NCI-H2196 (cell line): Measurements from ENCODE around the gene GLRB.
"Not testable (repeated sequence)": the region's sequence is repeated elsewhere in the genome, so short reads cannot be mapped to it uniquely, and the experiment has no call there.

ENCODE experiments used
- DNase-seq: peaks from one replicate; lab custom pipeline; 2025; ENCODE audit not compliant: unreplicated experiment; lab: John Stamatoyannopoulos, UW

GLRB gene

DNA sequence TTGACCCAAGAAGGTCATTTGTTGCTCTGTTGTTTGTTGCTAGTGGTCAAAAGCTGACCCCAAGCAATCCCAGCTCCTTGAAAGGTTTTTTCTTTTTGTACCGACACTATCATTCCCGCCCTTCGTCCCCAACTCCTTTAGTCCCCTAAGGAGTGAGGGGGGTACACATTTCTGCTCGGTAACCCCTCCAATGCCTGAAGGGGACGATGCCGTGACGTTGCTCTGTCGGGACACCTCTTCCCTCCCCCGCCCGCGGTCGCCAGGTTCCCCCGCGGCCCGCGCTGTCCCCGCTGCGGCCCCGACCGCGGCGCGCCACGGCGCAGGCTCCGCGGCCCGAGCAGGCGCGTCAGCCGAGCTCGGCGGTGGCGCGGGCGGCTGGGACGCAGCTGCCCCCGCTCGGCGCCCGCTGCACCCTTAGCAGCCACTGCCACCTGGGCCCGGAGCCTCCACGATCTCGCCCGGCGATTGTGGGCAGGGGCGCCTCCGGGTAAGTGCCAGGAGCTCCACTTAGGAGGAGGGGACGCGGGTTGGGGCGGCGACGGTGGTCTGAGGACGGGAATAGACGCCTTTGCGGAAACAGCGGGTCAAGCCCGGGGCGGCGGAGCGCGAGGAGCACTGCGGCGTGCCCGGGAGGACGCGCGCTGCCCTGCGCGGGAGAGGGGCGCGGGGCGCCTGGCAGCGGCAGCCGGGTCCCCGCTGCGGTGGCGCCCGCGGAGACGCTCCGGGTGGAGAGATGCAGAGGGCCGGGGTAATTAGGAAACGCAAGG, at the start of gene GLRB:
TSS of gene GLRB (plus strand) at position 340 of the 767 bp plus-strand sequence. CDS start 1,875 bp downstream, outside the sequence.
- peak; percentile 8 for DNase-seq

DNA sequence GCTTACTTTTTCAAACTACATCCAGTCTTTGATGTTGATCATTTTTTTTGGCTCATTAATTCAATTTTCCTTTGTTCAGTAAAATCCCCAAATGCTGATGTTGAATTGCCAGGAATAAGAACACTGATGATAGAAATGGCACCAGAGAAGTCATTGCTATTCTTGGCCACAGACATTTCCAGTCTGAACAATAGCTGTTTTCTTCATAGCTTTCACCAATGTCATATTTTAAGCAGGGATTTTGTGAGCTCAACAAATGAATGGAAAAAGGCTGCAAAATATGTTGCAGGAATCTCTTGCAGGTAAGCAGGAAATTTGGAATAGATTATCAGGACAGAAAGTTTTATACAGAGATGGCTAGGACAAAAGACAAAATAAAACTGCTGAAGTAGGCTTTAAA, 40.5 kb upstream of the GLRB start:
- no peak for DNase-seq

DNA sequence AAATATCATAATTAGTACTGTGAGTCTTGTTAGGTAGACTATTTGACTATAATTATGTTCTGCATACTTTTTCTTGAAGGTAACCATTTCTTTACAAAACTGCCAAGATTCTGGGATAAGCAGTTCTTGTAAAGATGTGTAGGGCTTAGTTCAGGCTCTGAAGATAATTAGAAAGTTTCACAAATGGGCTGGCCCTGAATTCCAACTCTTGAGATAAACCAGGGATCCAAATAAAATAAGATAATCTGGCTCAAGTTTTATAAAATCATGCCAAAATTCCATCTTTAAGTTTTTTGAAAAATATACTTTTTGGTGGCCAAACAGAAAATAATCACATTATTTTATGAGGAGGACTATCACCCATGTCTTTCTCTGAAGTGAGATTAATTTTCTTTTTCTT, 35.5 kb upstream of the GLRB start:
- DNase-seq, result no peak

DNA sequence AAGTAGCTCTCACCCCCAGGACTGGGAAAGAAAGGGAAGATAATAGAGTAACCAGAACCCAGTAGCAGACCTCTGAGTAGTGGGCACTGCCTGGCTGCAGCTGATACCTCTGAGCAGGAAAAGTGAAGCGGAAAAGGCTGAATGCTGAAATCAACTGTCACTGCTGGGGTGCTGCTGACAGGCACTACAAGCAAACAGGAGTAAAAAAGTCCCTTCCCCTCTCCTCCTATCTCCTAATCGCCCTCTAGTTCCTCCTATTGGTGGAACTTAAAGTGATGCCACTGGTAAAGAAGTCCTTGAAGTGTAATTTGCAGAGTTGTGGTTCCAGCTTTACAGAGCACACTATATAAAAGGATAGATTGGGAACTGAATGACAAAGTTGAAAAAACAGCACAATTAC, 32.8 kb upstream of the GLRB start:
- no peak for DNase-seq

DNA sequence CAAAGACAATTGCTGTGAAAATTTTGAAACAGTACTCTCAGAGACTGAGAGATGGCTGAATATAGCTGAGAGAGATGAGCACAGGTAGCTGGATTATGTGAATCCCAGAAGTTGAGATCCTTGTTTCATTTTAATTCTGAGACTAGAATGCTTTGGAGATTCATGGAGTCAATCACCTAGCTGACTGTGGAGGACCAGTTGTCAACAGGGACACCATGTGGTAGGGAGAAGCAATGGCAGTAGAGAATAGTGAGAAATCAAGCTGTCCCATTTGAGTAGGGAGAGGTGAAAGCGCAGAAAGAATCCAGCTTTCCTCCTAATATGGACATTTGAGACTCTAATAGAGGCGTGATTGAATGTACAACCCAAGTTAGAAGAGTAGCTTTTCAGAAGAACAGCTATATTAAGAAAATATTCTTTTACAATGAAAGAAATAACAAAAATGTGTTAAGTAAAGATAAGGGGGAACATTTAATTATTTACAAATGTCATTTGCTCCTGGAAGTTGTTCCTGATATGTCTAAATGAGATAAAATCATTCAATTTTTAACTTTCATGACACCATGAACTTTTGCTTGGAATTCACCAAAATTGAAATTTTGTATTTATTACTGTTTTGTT, 30.3 kb upstream of the GLRB start:
- DNase-seq, result peak; percentile 12

DNA sequence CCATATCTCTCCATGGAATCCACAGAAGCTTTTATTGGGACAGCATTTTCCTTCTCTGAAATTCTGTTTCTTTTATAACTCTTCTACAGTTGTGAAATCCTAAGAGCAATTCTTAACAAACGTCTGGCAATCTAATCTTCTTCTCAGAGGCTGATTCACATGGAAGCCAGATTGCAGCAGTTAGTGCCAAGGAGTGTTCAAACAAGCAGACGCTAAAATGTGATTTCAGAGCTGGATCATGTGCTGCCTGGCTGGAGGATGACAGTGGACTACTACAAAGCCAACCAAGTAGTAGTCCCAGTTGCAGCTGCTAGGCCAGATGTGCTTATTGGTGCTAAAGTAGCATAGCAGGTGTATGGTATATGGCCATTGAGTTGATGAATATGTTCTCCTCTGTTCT, 27.7 kb upstream of the GLRB start:
- DNase-seq, result no peak

DNA sequence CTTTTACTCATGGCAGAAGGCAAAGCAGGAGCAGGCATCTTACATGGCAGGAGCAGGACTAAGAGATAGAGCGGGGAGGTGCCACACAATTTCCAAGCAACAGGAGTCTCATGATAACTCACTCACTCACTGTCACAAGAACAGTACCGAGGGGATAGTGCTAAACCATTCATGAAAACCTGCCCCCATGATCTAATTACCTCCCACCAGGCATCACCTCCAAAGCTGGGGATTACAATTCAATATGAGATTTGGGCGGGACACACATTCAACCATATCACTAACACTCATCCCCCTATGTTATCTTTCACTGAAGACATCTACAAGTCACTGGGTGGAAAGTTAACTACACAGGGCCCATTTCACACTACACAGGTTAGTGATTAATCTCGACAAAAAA, 25.4 kb upstream of the GLRB start:
- no peak for DNase-seq

DNA sequence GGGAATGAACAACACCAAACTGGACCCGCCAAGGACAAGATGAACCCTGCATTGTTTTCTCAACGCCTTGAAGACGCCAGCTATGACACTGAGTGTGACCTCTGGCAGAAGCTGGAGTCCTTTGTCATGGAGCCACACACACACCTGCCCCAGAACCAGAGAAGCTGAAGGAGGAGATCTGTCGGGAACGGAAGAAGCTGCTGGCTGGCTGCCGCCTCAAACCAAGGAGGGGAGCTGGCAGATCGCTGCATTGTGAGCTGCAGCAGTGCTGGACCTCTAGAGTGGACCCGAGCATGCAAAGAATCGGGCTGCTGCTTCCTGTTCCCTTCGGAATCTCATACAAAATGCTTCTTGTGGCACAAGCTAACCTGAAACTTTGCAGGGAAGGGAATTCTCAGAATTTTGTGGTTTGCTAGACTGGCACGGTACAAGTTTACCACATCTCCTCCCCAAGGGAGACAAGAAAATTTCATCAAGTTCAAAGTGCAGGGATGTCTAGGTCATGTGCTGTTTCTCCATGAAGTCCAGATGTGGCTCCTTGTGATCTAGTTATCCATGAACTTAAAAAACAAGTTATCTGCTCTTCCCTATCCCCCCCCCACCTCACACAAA, 23.4 kb upstream of the GLRB start:
- no peak for DNase-seq

DNA sequence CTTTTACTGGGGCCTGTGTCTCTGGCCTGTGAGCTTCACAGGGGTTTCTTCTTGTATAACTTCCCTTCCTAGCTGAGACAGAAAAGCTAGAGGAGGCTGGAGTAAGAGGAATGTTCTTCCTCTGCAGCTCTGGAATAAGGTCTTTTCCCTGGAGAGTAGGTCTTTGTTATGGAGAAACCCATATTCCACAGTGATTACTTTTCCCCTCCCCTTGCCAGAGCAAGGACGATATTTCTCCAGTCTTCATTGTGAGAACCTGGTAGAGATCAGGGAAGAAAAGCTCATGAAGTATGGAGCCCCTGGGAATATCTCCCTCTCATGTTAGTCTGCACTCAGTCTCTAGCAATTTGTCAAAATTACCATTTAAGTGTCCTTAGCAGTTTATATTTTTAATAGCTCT, 18.7 kb upstream of the GLRB start:
- no peak for DNase-seq

DNA sequence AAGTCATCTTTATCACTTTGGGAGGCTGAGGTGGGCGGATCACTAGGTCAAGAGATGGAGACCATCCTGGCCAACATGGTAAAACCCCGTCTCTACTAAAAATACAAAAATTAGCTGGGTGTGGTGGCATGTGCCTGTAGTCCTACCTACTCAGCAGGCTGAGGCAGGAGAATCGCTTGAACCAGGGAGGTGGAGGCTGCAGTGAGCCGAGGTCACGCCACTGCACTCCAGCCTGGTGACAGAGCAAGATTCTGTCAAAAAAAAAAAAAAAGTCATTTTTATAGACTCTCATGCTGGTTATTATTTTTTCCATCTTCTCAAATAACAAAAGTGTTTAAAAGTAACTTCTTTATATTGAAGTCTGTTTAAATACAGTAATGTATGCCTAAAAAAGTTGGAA, 17.1 kb upstream of the GLRB start:
- not testable (repeated sequence) for DNase-seq

DNA sequence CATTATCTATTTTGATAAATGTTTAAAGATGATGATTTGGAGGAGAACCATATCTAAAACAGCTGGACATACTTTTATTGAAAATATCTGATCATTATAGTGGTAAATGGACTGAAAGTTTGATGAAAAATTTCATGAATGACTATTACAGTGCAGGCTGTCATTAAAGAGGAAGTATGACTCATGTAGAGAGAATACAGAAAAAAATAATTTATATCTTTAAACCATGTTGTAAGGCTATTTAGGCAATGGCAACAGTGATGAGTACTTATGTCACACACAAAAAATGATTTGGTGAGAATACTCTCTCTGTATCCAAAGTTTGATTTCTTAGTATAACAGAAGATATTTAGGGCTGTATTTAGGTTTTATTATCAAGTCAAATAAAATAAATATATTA, 3.9 kb upstream of the GLRB start:
- no peak for DNase-seq

DNA sequence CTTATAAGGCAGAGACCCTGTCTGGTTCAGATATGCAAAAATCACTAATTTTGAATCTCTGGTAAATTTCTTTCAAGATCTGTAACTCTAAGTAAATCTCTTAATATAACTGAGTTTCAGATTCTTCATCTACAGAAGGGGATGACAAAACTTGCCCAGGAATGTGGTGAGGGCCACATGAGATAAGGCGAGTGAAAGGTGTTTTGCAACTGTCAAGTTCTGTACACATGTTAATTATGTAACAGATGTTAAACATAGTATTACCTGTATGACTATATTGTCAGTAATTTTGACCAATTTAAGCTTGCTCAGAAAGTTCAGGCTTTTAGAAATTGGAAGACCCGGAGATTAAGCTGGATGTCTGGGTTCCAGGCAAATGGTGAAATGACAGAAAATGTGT, 549 bp upstream of the GLRB start:
- DNase-seq, result no peak

DNA sequence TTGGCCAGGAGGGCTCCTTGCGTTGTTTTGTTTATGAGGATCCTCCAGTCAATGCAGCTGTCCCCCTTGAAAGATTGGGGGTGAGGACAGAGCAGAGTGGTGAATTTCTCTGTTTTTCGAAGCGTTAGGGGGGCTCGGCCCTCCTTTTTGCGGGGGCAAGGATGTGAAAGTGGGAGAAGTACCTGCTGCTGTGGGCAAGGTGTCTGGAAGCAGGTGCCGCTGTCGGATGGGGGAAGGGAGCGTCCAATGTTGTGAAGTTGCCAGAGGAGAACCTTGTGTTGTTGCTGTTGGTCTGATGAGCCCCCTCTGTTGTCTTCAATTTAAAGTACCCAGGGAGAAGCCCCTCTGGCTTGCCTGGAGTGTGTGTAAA, 613 bp downstream of the GLRB start:
- DNase-seq, result no peak

DNA sequence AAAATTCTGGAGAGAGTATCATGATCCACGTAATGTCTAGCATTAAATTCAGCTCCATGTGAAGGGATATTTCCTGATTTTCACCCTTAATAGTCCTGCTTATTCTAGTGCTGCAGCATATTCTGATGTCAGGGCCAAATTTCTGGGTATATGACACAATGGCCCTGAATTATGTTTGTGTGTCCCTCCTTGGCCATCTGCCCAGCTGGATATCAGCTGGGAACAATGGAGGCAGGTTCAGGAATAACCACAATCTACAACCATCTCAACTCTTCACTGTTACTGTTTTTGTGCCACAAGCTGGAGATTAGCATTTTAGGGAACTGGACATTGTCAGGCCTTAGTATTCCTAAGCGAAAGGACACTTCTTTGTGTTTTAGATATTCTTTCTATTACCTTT, 3.5 kb downstream of the GLRB start:
- DNase-seq, result no peak

DNA sequence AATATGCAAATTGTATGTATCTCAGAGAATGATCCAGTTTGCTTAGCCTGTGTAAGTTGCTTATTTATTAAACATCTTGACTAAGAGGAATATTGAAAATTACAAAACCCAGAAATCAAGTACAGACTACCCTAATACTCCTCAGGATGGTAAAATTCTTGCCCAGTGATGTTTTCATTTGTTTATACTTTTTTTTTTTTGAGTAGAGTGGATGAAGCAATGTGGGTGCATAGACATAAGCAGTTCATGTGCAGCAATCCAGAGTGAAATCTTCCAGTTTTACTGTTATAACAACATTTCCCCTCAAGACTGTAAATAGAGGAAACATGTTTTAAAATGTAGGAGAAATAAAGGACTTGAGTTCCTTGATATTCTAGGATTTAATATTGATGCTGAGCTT, 4.7 kb downstream of the GLRB start:
- DNase-seq, result no peak

DNA sequence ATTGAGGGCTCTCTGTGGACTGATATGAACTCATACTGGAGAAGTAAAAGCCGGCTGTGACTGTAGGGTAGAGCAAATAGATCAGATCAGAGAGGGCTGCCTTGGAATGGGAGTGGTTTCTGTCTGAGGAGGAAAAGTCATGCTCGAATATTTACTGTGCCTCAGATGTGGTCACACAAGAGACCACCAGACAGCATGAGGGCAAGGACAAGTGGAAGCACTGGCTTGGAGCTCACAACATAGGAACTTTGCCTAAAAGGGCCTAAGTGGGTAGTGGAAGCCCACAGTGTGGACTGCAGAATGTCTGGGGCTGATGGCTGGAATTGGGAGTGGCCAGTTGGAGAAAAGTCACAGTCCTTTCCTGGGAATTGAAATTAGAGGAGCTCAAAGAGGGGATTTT, 19.8 kb downstream of the GLRB start:
- no peak for DNase-seq

DNA sequence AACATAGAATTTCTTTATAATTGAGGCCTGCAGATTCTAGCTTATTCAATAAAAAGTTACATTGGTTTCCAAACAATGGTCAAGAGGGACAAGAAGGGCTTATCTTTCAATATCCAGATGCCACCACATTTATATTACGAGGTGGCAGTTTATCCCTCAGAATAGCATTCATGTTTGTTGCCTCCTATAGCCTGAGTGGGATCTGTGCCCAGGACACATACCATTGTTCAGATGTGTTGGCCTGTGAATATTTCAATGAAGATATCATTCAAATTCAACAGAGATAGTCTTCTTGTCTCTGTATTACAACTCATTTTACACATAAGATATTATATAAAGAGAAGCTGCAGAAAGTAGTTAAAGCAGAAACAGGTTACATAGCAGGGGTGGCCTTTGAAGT, 20.5 kb downstream of the GLRB start:
- no peak for DNase-seq

DNA sequence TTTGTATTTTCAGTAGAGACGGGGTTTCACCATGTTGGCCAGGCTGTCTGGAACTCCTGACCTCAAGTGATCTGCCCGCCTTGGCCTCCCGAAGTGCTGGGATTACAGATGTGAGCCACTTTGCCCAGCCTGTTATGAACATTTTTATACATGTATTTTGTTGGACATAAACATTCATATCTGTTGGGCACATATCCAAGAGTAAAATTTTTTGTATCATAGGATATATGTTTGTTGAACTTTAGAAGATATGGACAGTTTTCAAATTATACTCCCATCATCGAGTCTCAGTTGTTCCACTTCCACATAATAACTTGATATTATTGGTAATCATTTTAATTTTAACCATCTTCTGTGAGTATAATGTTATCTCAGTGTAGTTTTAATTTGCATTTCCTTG, 23.6 kb downstream of the GLRB start:
- no peak for DNase-seq

DNA sequence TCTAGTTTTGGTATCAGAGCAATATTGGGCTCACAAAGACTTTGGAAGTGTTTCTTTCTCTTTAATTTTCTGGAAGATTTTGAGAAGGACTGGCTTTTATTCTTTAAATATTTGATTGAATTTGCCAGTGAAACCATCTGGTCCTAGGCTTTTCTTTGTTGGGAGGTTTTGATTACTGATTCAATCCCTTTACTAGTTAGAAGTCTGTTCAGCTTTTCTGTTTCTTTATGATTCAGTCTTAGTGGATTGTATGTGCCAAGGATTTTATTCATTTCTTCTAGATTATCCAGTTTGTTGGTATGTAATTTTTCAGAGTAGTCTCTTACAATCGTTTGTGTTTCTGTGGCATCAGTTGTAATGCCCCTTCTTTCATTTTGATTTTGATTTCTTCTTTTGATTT, 28.6 kb downstream of the GLRB start:
- no peak for DNase-seq

DNA sequence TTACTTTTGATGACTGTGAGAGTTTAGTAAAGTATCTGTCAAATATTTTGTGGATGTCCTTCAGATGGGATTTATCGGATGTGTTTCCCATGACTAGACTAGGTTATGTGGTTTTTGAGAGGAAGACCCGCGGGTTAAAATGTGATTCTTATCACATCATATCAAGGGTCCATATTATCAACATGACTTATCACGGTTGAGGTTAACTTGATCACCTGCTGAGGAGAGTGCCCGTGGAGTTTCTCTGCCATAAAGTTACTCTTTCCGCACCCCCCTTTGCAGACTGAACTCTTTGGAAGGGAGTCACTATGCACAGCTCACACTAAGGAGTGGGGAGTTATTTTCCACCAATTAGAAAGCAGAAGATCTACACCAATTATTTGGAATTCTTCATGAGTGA, 38.7 kb downstream of the GLRB start:
- DNase-seq, result no peak

DNA sequence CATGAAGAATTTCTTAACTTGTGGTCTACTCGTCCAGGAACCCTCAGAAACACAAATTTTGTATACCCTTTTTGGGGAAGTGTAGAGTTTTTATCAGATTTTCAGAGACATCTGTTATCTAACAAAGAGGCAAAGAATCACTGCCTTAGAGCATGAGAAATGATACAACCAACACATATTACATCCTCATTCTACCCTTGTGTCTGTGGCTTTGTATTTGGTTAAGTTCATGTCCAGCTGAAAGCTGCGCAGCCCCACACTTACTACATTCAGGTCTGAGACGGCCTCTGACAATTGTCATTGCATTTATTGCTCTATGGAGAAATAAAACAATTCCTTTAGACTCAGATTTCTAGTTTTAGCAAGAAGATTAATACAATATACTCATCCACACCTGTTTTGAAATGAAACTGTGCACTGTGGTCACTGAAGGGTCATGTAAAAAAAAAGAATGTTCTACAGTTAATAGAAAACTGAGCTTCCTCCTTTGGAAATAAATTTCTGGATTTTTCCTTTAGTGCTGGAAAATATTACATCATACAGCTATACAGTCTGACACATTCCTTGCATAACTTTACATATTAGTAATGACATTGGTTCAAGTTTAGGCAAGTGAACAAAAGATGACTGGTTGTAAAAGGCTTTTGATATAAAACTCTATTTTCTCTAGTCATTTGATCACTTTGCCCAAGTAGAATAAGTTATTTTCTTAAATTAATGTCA, 39.8 kb downstream of the GLRB start:
- no peak for DNase-seq

DNA sequence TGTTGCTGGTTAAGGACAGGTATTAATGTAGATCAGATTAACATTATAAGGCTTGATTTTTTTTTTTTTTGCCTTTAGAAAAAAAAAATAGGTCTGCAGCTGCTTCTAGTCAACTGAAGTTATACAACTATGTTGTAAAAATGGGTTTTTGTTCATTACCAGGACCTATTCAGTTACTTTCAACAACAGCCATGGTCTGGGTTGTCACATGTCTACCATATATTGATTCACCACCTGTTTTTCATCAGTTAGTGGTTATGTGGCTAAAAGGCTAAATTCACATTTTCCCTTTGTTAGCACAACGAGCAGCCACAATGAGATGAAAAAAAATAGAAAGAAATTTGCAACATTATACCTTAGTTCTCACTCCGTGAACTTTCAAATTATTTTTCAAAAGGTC, 45.5 kb downstream of the GLRB start:
- no peak for DNase-seq
